Nucleus accumbens (tissue), 56 donors: ENCODE results near the gene PDCL3.

Experiments
- DNase-seq, 56 donors: peaks; one replicate each; lab custom pipeline; 2025; lab: John Stamatoyannopoulos, UW

Gene PDCL3

GRCh38 chr2:100606726-100607343, 44.0 kb downstream of the PDCL3 start:
- peak in 28 of 56 donors; percentile 9 to 61 (median 30) for DNase-seq

GRCh38 chr2:100610381-100610831, 47.6 kb downstream of the PDCL3 start:
- DNase-seq, result peak in 55 of 56 donors; percentile 9 to 93 (median 64)

- DNase-seq, result no peak
These were observed 48.6 kb downstream of the PDCL3 start for GRCh38 chr2:100611079-100612029.

- DNase-seq, result no peak
These were observed 49.7 kb downstream of the PDCL3 start for GRCh38 chr2:100612388-100613000.

GRCh38 chr2:100613719-100614118, 50.9 kb downstream of the PDCL3 start:
- DNase-seq, result no peak

GRCh38 chr2:100614455-100615000, 51.7 kb downstream of the PDCL3 start:
- no peak for DNase-seq

- peak in 15 of 56 donors; percentile 11 to 60 (median 36) for DNase-seq
These were observed 52.7 kb downstream of the PDCL3 start for GRCh38 chr2:100615471-100615870.

- no peak for DNase-seq
These were observed 53.1 kb downstream of the PDCL3 start for GRCh38 chr2:100615886-100616285.

- DNase-seq, result no peak
These were observed 54.1 kb downstream of the PDCL3 start for GRCh38 chr2:100616841-100617390.

- no peak for DNase-seq
These were observed 57.2 kb downstream of the PDCL3 start for GRCh38 chr2:100619951-100620350.

GRCh38 chr2:100620481-100620880, 57.7 kb downstream of the PDCL3 start:
- DNase-seq, result no peak

- DNase-seq, result no peak
These were observed 58.7 kb downstream of the PDCL3 start for GRCh38 chr2:100621371-100621951.

GRCh38 chr2:100623033-100623715, 60.4 kb downstream of the PDCL3 start:
- no peak for DNase-seq

- no peak for DNase-seq
These were observed 61.1 kb downstream of the PDCL3 start for GRCh38 chr2:100623930-100624329.

GRCh38 chr2:100624536-100624935, 61.7 kb downstream of the PDCL3 start:
- no peak for DNase-seq

GRCh38 chr2:100625717-100626116, 62.9 kb downstream of the PDCL3 start:
- no peak for DNase-seq
